H1 (cell line): Measurements from ENCODE around the gene FBXL17. TPM values are rescaled to one million over a fixed set of nuclear protein-coding genes. Genes with fewer than 3 reads are reported as not detected.

Source experiments
- CTCF ChIA-PET: fragments of 300-600 bp; sonication (Branson Sonifier 250); formaldehyde crosslinking; loops from one replicate; lab custom pipeline; 2021; ENCODE audit not compliant: partially characterized antibody; lab: Charles Lee
- POLR2A ChIA-PET: fragments of 300-600 bp; sonication (Branson Sonifier 250); formaldehyde crosslinking; loops from one replicate; lab custom pipeline; 2021; ENCODE audit warnings: inconsistent platforms; ENCODE audit not compliant: partially characterized antibody; lab: Charles Lee
- DNase-seq, 2 experiments: peaks; one replicate each; pipeline versions ENCODE4 v3.0.0 to v3.0.0-alpha.2; 2010 to 2022; ENCODE audit warnings: low spot score in 2 of 2, low read depth in 1 of 2, mixed read lengths in 1 of 2
- FAIRE-seq: peaks from 2 replicates; lab custom pipeline; 2011; peaks lifted over from hg19 to GRCh38; lab: Jason Lieb, UNC
- H2AFZ ChIP-seq: 2 replicates; pipeline ENCODE4 v1.8.1; 2012; ENCODE audit warnings: low read length, inconsistent platforms
- H2AK5ac ChIP-seq: 2 replicates; pipeline ENCODE4 v1.6.1; 2013; ENCODE audit warnings: low read depth, low read length
- H2BK120ac ChIP-seq: replicated peaks from 2 replicates; pipeline ENCODE3; 2013; ENCODE audit warnings: low read depth, low read length, inconsistent platforms
- H2BK12ac ChIP-seq: 2 replicates; pipeline ENCODE4 v1.6.1; 2013; ENCODE audit warnings: low read depth, low read length
- H2BK15ac ChIP-seq: 2 replicates; pipeline ENCODE4 v1.6.1; 2013; ENCODE audit warnings: low read length
- H2BK20ac ChIP-seq: 2 replicates; pipeline ENCODE4 v1.6.1; 2013; ENCODE audit warnings: low read length
- H2BK5ac ChIP-seq: 2 replicates; pipeline ENCODE4 v1.6.1; 2013; ENCODE audit warnings: low read depth, low read length
- H3K14ac ChIP-seq: 2 replicates; pipeline ENCODE4 v1.6.1; 2013; ENCODE audit warnings: inconsistent platforms; ENCODE audit not compliant: insufficient read length
- H3K18ac ChIP-seq: 2 replicates; pipeline ENCODE4 v1.6.1; 2013; ENCODE audit warnings: low read length; ENCODE audit errors: extremely low read depth
- H3K23ac ChIP-seq: 2 replicates; pipeline ENCODE4 v1.6.1; 2013; ENCODE audit warnings: inconsistent platforms; ENCODE audit not compliant: insufficient read length
- H3K23me2 ChIP-seq: 2 replicates; pipeline ENCODE4 v1.6.1; 2013; ENCODE audit warnings: low read depth, low read length
- H3K27ac ChIP-seq: 2 replicates; pipeline ENCODE4 v1.6.1; 2011; ENCODE audit warnings: low read depth, low read length, inconsistent platforms
- H3K27me3 ChIP-seq, 4 experiments: replicated peaks in 1 of 4; 1 replicate in 1 of 4; 2 replicates in 3 of 4; pipeline versions ENCODE4 v1.6.1 to v1.8.1; 2011 to 2013; ENCODE audit warnings: low read length in 3 of 4, mild to moderate bottlenecking in 3 of 4, inconsistent platforms in 2 of 4, mixed read lengths in 2 of 4, moderate library complexity in 1 of 4; ENCODE audit not compliant: control insufficient read depth in 3 of 4, insufficient read depth in 3 of 4; ENCODE audit errors: extremely low read depth in 1 of 4
- H3K36me3 ChIP-seq, 4 experiments: 2 replicates each; pipeline versions ENCODE4 v1.6.1 to v1.8.1; 2011 to 2013; ENCODE audit warnings: mild to moderate bottlenecking in 4 of 4, low read length in 3 of 4, moderate library complexity in 2 of 4, control low read depth in 1 of 4, inconsistent platforms in 1 of 4; ENCODE audit not compliant: insufficient read depth in 4 of 4, control insufficient read depth in 2 of 4
- H3K4ac ChIP-seq: replicated peaks from 2 replicates; pipeline ENCODE3; 2013; ENCODE audit warnings: low read length, low read depth, mixed read lengths, inconsistent platforms; ENCODE audit not compliant: insufficient read length
- H3K4me1 ChIP-seq, 4 experiments: replicated peaks in 1 of 4; 1 replicate in 1 of 4; 2 replicates in 3 of 4; pipeline versions ENCODE4 v1.6.1 to v1.8.1; 2011 to 2013; ENCODE audit warnings: low read length in 3 of 4, inconsistent platforms in 2 of 4, mixed read lengths in 1 of 4; ENCODE audit not compliant: insufficient read depth in 4 of 4, control insufficient read depth in 3 of 4
- H3K4me2 ChIP-seq, 2 experiments: 2 replicates each; pipeline versions ENCODE4 v1.6.1 to v1.8.1; 2011 to 2013; ENCODE audit warnings: low read depth in 2 of 2, low read length in 2 of 2, control low read depth in 1 of 2, inconsistent platforms in 1 of 2, mild to moderate bottlenecking in 1 of 2; ENCODE audit not compliant: insufficient read depth in 1 of 2
- H3K4me3 ChIP-seq, 4 experiments: fragments of 200-600, 300-600 bp in 1 of 4; sonication (generic), shearing (Covaris generic), sonication (Bioruptor Twin) in 1 of 4; 2 replicates each; pipeline versions ENCODE4 v1.5.1 to v1.8.1; 2011 to 2016; ENCODE audit warnings: low read length in 4 of 4, low read depth in 3 of 4, control low read depth in 2 of 4, inconsistent platforms in 2 of 4, mild to moderate bottlenecking in 2 of 4, mixed read lengths in 1 of 4, moderate library complexity in 1 of 4; ENCODE audit not compliant: insufficient read depth in 2 of 4; ENCODE audit errors: extremely low read depth in 1 of 4
- H3K56ac ChIP-seq: replicated peaks from 2 replicates; pipeline ENCODE3; 2013; ENCODE audit warnings: low read depth, mild to moderate bottlenecking, mixed read lengths, low read length, inconsistent platforms; ENCODE audit not compliant: insufficient read length
- H3K79me1 ChIP-seq: 2 replicates; pipeline ENCODE4 v1.6.1; 2013; ENCODE audit warnings: low read depth, low read length, control low read depth
- H3K79me2 ChIP-seq, 2 experiments: 2 replicates each; pipeline versions ENCODE4 v1.6.1 to v1.8.1; 2012 to 2013; ENCODE audit warnings: low read length in 2 of 2, mild to moderate bottlenecking in 2 of 2, inconsistent platforms in 1 of 2; ENCODE audit not compliant: insufficient read depth in 2 of 2, control insufficient read depth in 1 of 2
- H3K9ac ChIP-seq, 4 experiments: replicated peaks in 1 of 4; 1 replicate in 1 of 4; 2 replicates in 3 of 4; pipeline versions ENCODE4 v1.6.1 to v1.8.1; 2011 to 2013; ENCODE audit warnings: low read depth in 3 of 4, low read length in 3 of 4, control low read depth in 2 of 4, mild to moderate bottlenecking in 2 of 4, moderate library complexity in 2 of 4, inconsistent platforms in 1 of 4; ENCODE audit errors: extremely low read depth in 1 of 4
- H3K9me3 ChIP-seq, 2 experiments: 2 replicates each; pipeline versions ENCODE4 v1.6.1 to v1.8.1; 2012 to 2013; ENCODE audit warnings: mild to moderate bottlenecking in 2 of 2, moderate library complexity in 2 of 2, control low read depth in 1 of 2, inconsistent platforms in 1 of 2, low read depth in 1 of 2, low read length in 1 of 2, mixed read lengths in 1 of 2; ENCODE audit not compliant: insufficient read depth in 2 of 2
- H4K20me1 ChIP-seq, 2 experiments: replicated peaks in 1 of 2; 2 replicates each; pipeline versions ENCODE3 to v1.8.1; 2011 to 2013; ENCODE audit warnings: inconsistent platforms in 2 of 2, low read length in 2 of 2, mild to moderate bottlenecking in 1 of 2; ENCODE audit not compliant: insufficient read depth in 2 of 2, control insufficient read depth in 1 of 2
- H4K5ac ChIP-seq: 2 replicates; pipeline ENCODE4 v1.6.1; 2013; ENCODE audit warnings: low read length, low read depth, mixed read lengths, inconsistent platforms; ENCODE audit not compliant: insufficient read length
- H4K8ac ChIP-seq: 2 replicates; pipeline ENCODE4 v1.8.0; 2013; ENCODE audit warnings: mild to moderate bottlenecking, moderate library complexity, low read length, inconsistent platforms; ENCODE audit not compliant: insufficient read depth; ENCODE audit errors: extremely low read depth
- H4K91ac ChIP-seq: replicated peaks from 2 replicates; pipeline ENCODE3; 2013; ENCODE audit warnings: low read length, mixed read lengths, inconsistent platforms; ENCODE audit not compliant: insufficient read length
- BRCA1 ChIP-seq: IDR thresholded peaks from 2 replicates; pipeline ENCODE4 v1.6.1; 2012; ENCODE audit warnings: low read depth, low read length, improper control_type of control experiment
- CBX8 ChIP-seq: fragments of 300-800, 300-1000 bp; sonication (generic); IDR thresholded peaks from 2 replicates; pipeline ENCODE4 v1.7.1; 2016; ENCODE audit warnings: low read depth, low read length, borderline replicate concordance
- EZH2 ChIP-seq: fragments of 200-600 bp; sonication (generic); IDR thresholded peaks from 2 replicates; pipeline ENCODE4 v1.7.1; 2012; ENCODE audit warnings: low read depth, mild to moderate bottlenecking, moderate library complexity, low read length, inconsistent platforms; ENCODE audit not compliant: severe bottlenecking
- GABPA ChIP-seq: IDR thresholded peaks from 2 replicates; pipeline ENCODE4 v1.6.1; 2011; ENCODE audit warnings: mild to moderate bottlenecking, low read length, moderate library complexity, borderline replicate concordance; ENCODE audit not compliant: insufficient read depth
- HDAC2 ChIP-seq, 2 experiments: fragments of 300-600 bp in 1 of 2; sonication (generic) in 1 of 2; IDR thresholded peaks; 2 replicates each; pipeline ENCODE4 v1.6.1; 2011 to 2012; ENCODE audit warnings: low read depth in 2 of 2, low read length in 2 of 2, mild to moderate bottlenecking in 2 of 2, moderate library complexity in 2 of 2, borderline replicate concordance in 1 of 2, inconsistent platforms in 1 of 2
- JUN ChIP-seq: IDR thresholded peaks from 2 replicates; pipeline ENCODE4 v1.6.1; 2011; ENCODE audit warnings: low read depth, mild to moderate bottlenecking, improper control_type of control experiment, low read length
- JUND ChIP-seq: IDR thresholded peaks from 2 replicates; pipeline ENCODE4 v1.6.1; 2011; ENCODE audit warnings: mild to moderate bottlenecking, improper control_type of control experiment, low read length
- POLR2AphosphoS5 ChIP-seq: IDR thresholded peaks from 2 replicates; pipeline ENCODE4 v1.6.1; 2011; ENCODE audit warnings: low read depth, low read length
- TAF7 ChIP-seq: optimal IDR thresholded peaks from 2 replicates; pipeline ENCODE3; 2011; ENCODE audit warnings: low read depth, mild to moderate bottlenecking, inconsistent platforms, low read length, moderate library complexity, borderline replicate concordance
- ZNF274 ChIP-seq: IDR thresholded peaks from 2 replicates; pipeline ENCODE4 v1.7.0; 2012; ENCODE audit warnings: low read length, borderline replicate concordance; ENCODE audit errors: extremely low read depth
- WGBS, 2 experiments: shearing (Covaris generic) in 1 of 2; methylation state at CpG; one replicate each; pipeline versions ENCODE4 v1.1.6 to v1.1.7; 2013 to 2015; ENCODE audit warnings: low lambda C conversion rate in 2 of 2, mixed read lengths in 2 of 2, inconsistent platforms in 1 of 2, low coverage in 1 of 2, missing lambda C conversion rate in 1 of 2; ENCODE audit not compliant: insufficient replicate concordance in 2 of 2, insufficient coverage in 1 of 2, insufficient read length in 1 of 2; ENCODE audit errors: extremely low coverage in 1 of 2, missing lambda C conversion rate in 1 of 2; 5-methylcytosine and 5-hydroxymethylcytosine counted together
- polyA plus RNA-seq, 7 experiments: library from polyadenylated mRNA; depleted of rRNA in 3 of 7; stranded (reverse) in 5 of 7; unstranded in 2 of 7; fragments of >200 nt in 5 of 7; fragments of 200-250 nt in 2 of 7; gene quantifications; 1 replicate in 5 of 7; 2 replicates in 1 of 7; 4 replicates in 1 of 7; pipeline versions ENCODE4 v1.2.1 to v1.2.3, GENCODE V29; 2011 to 2013; ENCODE audit warnings: missing spikeins in 2 of 7, mixed read lengths in 2 of 7
- total RNA-seq: library from RNA; stranded (reverse); fragmentation: NEBNext Ultra II Directional; extraction: Animal tissue kit (Norgen Biotek cat#: 25700); gene quantifications from 2 replicates; pipeline ENCODE4 v1.2.1, GENCODE V29; 2021

FBXL17 gene
- total and polyA plus RNA-seq, 2 of the 8 experiments (the other 6 are each of a cell fraction or from before 2014, with no cell fraction given), result 0.35 to 4.3 TPM

- Histone ChIP-seq H3K56ac (no peak overlapping the region), H4K91ac (no peak overlapping the region), H3K9ac (no peak overlapping the region), H3K79me2 (no peaks in the 10 kb centered on the region), H3K14ac (no peak overlapping the region), H2AK5ac (peak overlapping the region; percentile 67; the same call in 1 of the 2 replicates), H3K4me3 (no peak overlapping the region), H2BK15ac (0 out of 2 replicates have a peak overlapping the region, but pooled peaks have one; percentile 67), H3K36me3 (no peaks in the 10 kb centered on the region), H2BK12ac (peak overlapping the region; percentile 41; the same call in 1 of the 2 replicates), H2BK5ac (no peak overlapping the region), H3K79me1 (no peaks in the 10 kb centered on the region), H3K18ac (no peak overlapping the region), H4K8ac (no peak overlapping the region), H3K4ac (no peak overlapping the region), H3K27ac (no peak overlapping the region), H3K4me1 (no peaks in the 10 kb centered on the region), H3K27me3 (no peaks in the 10 kb centered on the region), H3K23ac (no peak overlapping the region), H3K4me2 (no peak overlapping the region), H2BK20ac (no peak overlapping the region), H3K23me2 (no peaks in the 10 kb centered on the region; the same call in 1 of the 2 replicates), H3K9me3 (no peaks in the 10 kb centered on the region), H4K5ac (no peak overlapping the region), H4K20me1 (no peaks in the 10 kb centered on the region), H2BK120ac (no peak overlapping the region), H2AFZ (no peak overlapping the region)
- FAIRE-seq (no peak), DNase-seq (no peak)
- TF ChIP-seq HDAC2 (IDR thresholded peaks at IDR 0.05; ENCODE audit: borderline replicate concordance in 1 of 2, low read depth in 2 of 2, low read length in 2 of 2), result no peak
- TF ChIP-seq JUN, result no peak
- TF ChIP-seq CBX8, result no peak
- no peak for TF ChIP-seq JUND
- no peak for TF ChIP-seq TAF7
- TF ChIP-seq GABPA, result no peak
- no peak for TF ChIP-seq BRCA1
- no peak for TF ChIP-seq ZNF274
- no peak for TF ChIP-seq POLR2AphosphoS5
- TF ChIP-seq EZH2, result no peak
- 91% methylated on average over 4 of the region's 4 CpGs; no CpG with 5 or more reads in 1 of the 2 experiments for WGBS, 2 experiments
- ChIA-PET POLR2A (no interaction called here), CTCF (no interaction called here)
Measured at GRCh38 chr5:107919361-107919760, 462.5 kb downstream of the FBXL17 start.
